HepG2 (cell line): Measurements from ENCODE around the gene CHSY3. TPM values are rescaled to one million over a fixed set of nuclear protein-coding genes. Genes with fewer than 3 reads are reported as not detected.

ENCODE experiments used
- ATAC-seq: fragments of 200-7000 bp; cut with Tn5 transposase; 3 replicates; pipeline ENCODE4 v1.9.1; 2020; ENCODE audit warnings: mild to moderate bottlenecking, moderate library complexity
- BruUV-seq: library from RNA; stranded (reverse); fragments of 400-500 nt; replicated peaks from 2 replicates; lab custom pipeline; 2021; lab: Mats Ljungman, UMichigan
- CTCF ChIA-PET: fragments of 300-600 bp; formaldehyde crosslinking; extraction: SDS; loops from one replicate; lab custom pipeline; 2021; ENCODE audit warnings: low total read pairs, inconsistent platforms, low intra/inter-chr PET ratio; lab: Yijun Ruan, JAX
- POLR2A ChIA-PET: fragments of 350-600 bp; sonication (Branson Sonifier 250); formaldehyde crosslinking; loops from one replicate; lab custom pipeline; 2020; ENCODE audit warnings: antibody characterized with exemption, inconsistent platforms; lab: Yijun Ruan, JAX
- DNase-seq: peaks from one replicate; pipeline ENCODE4 v3.0.0-alpha.2; 2015; ENCODE audit warnings: low spot score
- FAIRE-seq: peaks from 3 replicates; lab custom pipeline; 2011; peaks lifted over from hg19 to GRCh38; lab: Jason Lieb, UNC
- H2AFZ ChIP-seq: one replicate; pipeline ENCODE4 v1.6.1; 2011; ENCODE audit warnings: low read length, inconsistent platforms
- H3K27ac ChIP-seq: fragments of 300-600 bp; 3 replicates; pipeline ENCODE4 v1.8.0; 2011; ENCODE audit warnings: mixed run types, mild to moderate bottlenecking, mixed read lengths, low read length, inconsistent platforms; ENCODE audit not compliant: insufficient read depth; ENCODE audit errors: extremely low read length
- H3K27me3 ChIP-seq, 2 experiments: fragments of 200-600 bp in 1 of 2; 2 replicates in 1 of 2; 3 replicates in 1 of 2; pipeline versions ENCODE4 v1.6.0 to v1.8.0; 2011; ENCODE audit warnings: low read length in 2 of 2, mild to moderate bottlenecking in 2 of 2, moderate library complexity in 2 of 2, inconsistent platforms in 1 of 2; ENCODE audit not compliant: insufficient read depth in 2 of 2, control insufficient read depth in 1 of 2
- H3K36me3 ChIP-seq, 2 experiments: fragments of 200-600 bp in 1 of 2; replicated peaks in 1 of 2; 2 replicates in 1 of 2; 3 replicates in 1 of 2; pipeline versions ENCODE4 v1.5.1 to v1.8.0; 2011; ENCODE audit warnings: low read length in 2 of 2, inconsistent platforms in 1 of 2; ENCODE audit not compliant: insufficient read depth in 2 of 2, control insufficient read depth in 1 of 2
- H3K4me1 ChIP-seq: 2 replicates; pipeline ENCODE4 v1.5.1; 2012; ENCODE audit warnings: low read length, inconsistent platforms; ENCODE audit not compliant: insufficient read depth
- H3K4me2 ChIP-seq: 2 replicates; pipeline ENCODE4 v1.6.0; 2011; ENCODE audit warnings: low read depth, low read length, inconsistent platforms
- H3K4me3 ChIP-seq, 3 experiments: fragments of 200-600 bp in 1 of 3; sonication (generic), shearing (Covaris generic) in 1 of 3; replicated peaks in 1 of 3; 2 replicates each; pipeline ENCODE4 v1.5.1; 2011 to 2016; ENCODE audit warnings: low read length in 3 of 3, inconsistent platforms in 2 of 3, low read depth in 2 of 3, mild to moderate bottlenecking in 2 of 3, control low read depth in 1 of 3, mixed read lengths in 1 of 3; ENCODE audit not compliant: insufficient read depth in 1 of 3
- H3K79me2 ChIP-seq: one replicate; pipeline ENCODE4 v1.6.1; 2011; ENCODE audit warnings: low read length, inconsistent platforms; ENCODE audit not compliant: insufficient read depth
- H3K9ac ChIP-seq: 2 replicates; pipeline ENCODE4 v1.6.0; 2011; ENCODE audit warnings: mild to moderate bottlenecking, low read depth, low read length, inconsistent platforms; ENCODE audit not compliant: insufficient read depth
- H3K9me3 ChIP-seq: 2 replicates; pipeline ENCODE4 v1.5.1; 2012; ENCODE audit warnings: mild to moderate bottlenecking, low read length
- H4K20me1 ChIP-seq: 2 replicates; pipeline ENCODE4 v1.6.0; 2011; ENCODE audit warnings: inconsistent platforms, mild to moderate bottlenecking, low read length, moderate library complexity; ENCODE audit not compliant: insufficient read depth
- ATF1 ChIP-seq: IDR thresholded peaks from 2 replicates; pipeline ENCODE4 v1.6.1; 2016; ENCODE audit warnings: mild to moderate bottlenecking, control low read depth
- ATRX ChIP-seq: sonication (generic); formaldehyde crosslinking; IDR thresholded peaks from 2 replicates; pipeline ENCODE4 v1.4.0; 2020; ENCODE audit warnings: missing genetic modification reagents, borderline replicate concordance
- CBX5 ChIP-seq: sonication (generic); formaldehyde crosslinking; IDR thresholded peaks from 2 replicates; pipeline ENCODE4 v1.4.0; 2020; ENCODE audit warnings: missing genetic modification reagents, borderline replicate concordance
- GPN1 ChIP-seq: sonication (generic); formaldehyde crosslinking; IDR thresholded peaks from 2 replicates; pipeline ENCODE4 v1.5.1; 2020; ENCODE audit warnings: missing genetic modification reagents, borderline replicate concordance
- GRHL1 ChIP-seq: sonication (generic); formaldehyde crosslinking; conservative IDR thresholded peaks from 2 replicates; pipeline ENCODE4 v1.8.0; 2022; ENCODE audit warnings: missing genetic modification reagents
- KLF11 ChIP-seq: IDR thresholded peaks from 2 replicates; pipeline ENCODE4 v1.6.1; 2016; ENCODE audit warnings: missing compliant biosample characterization
- MEIS1 ChIP-seq: sonication (generic); formaldehyde crosslinking; IDR thresholded peaks from 2 replicates; pipeline ENCODE4 v1.9.0; 2021; ENCODE audit warnings: mild to moderate bottlenecking, missing genetic modification reagents, moderate library complexity, borderline replicate concordance
- PRMT3 ChIP-seq: sonication (generic); formaldehyde crosslinking; IDR thresholded peaks from 2 replicates; pipeline ENCODE4 v1.8.1; 2022; ENCODE audit warnings: low read depth, mild to moderate bottlenecking, moderate library complexity, missing genetic modification reagents, borderline replicate concordance
- U2AF2 ChIP-seq: fragments of 200-400 bp; formaldehyde crosslinking; IDR thresholded peaks from 2 replicates; pipeline ENCODE4 v1.6.1; 2017; ENCODE audit warnings: low read depth, mild to moderate bottlenecking, low read length
- ZMYM2 ChIP-seq: sonication (generic); formaldehyde crosslinking; IDR thresholded peaks from 2 replicates; pipeline ENCODE4 v1.8.0; 2022; ENCODE audit warnings: mild to moderate bottlenecking, missing genetic modification reagents
- ZMYM3 ChIP-seq: sonication (generic); formaldehyde crosslinking; IDR thresholded peaks from 2 replicates; pipeline ENCODE4 v1.5.1; 2020; ENCODE audit warnings: mild to moderate bottlenecking, missing genetic modification reagents
- ZNF343 ChIP-seq: sonication (generic); formaldehyde crosslinking; IDR thresholded peaks from 2 replicates; pipeline ENCODE4 v1.4.0; 2020; ENCODE audit warnings: mild to moderate bottlenecking, missing genetic modification reagents
- ZNF556 ChIP-seq: sonication (generic); formaldehyde crosslinking; IDR thresholded peaks from 2 replicates; pipeline ENCODE4 v1.4.0; 2020; ENCODE audit warnings: mild to moderate bottlenecking, missing genetic modification reagents, borderline replicate concordance
- ZNF558 ChIP-seq: sonication (generic); formaldehyde crosslinking; IDR thresholded peaks from 2 replicates; pipeline ENCODE4 v1.9.0; 2022; ENCODE audit warnings: mild to moderate bottlenecking, missing genetic modification reagents, borderline replicate concordance
- ZNF720 ChIP-seq: sonication (generic); formaldehyde crosslinking; IDR thresholded peaks from 2 replicates; pipeline ENCODE4 v1.4.0; 2020; ENCODE audit warnings: missing genetic modification reagents
- ZNF780A ChIP-seq: sonication (generic); formaldehyde crosslinking; IDR thresholded peaks from 2 replicates; pipeline ENCODE4 v1.8.0; 2022; ENCODE audit warnings: mild to moderate bottlenecking, missing genetic modification reagents, moderate library complexity
- WGBS: methylation state at CpG from one replicate; pipeline ENCODE4 v1.1.6; 2017; ENCODE audit warnings: low lambda C conversion rate; 5-methylcytosine and 5-hydroxymethylcytosine counted together
- in situ Hi-C: cut with HindIII; loops from 2 replicates; pipeline ENCODE4 v1.10.0; 2017; ENCODE audit warnings: low pct_unique_long_range_greater_than_20kb; ENCODE audit not compliant: extremely low pct_ligation_motif_present
- intact Hi-C: fragments of 100-400 bp; cut with micrococcal nuclease; formaldehyde crosslinking; loops from one replicate; pipeline ENCODE4 v1.10.0; 2022; ENCODE audit not compliant: unreplicated experiment
- polyA plus RNA-seq, 8 experiments: library from polyadenylated mRNA; depleted of rRNA in 3 of 8; stranded (reverse) in 7 of 8; unstranded in 1 of 8; fragments of >200 nt; fragmentation: Illumina TruSeq in 4 of 8; extraction: Trizol in 4 of 8; gene quantifications; 2 replicates each; pipeline versions ENCODE4 v1.2.1 to v1.2.3, GENCODE V29; 2011 to 2016; ENCODE audit warnings: low read depth in 4 of 8, missing spikeins in 1 of 8, mixed read lengths in 1 of 8; ENCODE audit not compliant: insufficient read depth in 1 of 8
- total RNA-seq, 5 experiments: library from RNA; depleted of rRNA; stranded (reverse); fragments of >200 nt; fragmentation: Illumina TruSeq; extraction: Trizol; gene quantifications; 2 replicates each; pipeline ENCODE4 v1.2.3, GENCODE V29; 2016; ENCODE audit warnings: low read depth in 1 of 5
- TF ChIP-seq, protein P1 (sequence below): sonication (generic); formaldehyde crosslinking; IDR thresholded peaks from 2 replicates; pipeline ENCODE4 v1.9.0; 2021; ENCODE audit warnings: missing genetic modification reagents, mild to moderate bottlenecking, borderline replicate concordance
- TF ChIP-seq, protein P2 (sequence below), 2 experiments: fragments of 450-650 bp in 1 of 2; sonication (generic) in 1 of 2; formaldehyde crosslinking; IDR thresholded peaks; 2 replicates each; pipeline versions ENCODE4 v1.5.0 to v1.8.0; 2020 to 2022; ENCODE audit warnings: mild to moderate bottlenecking in 1 of 2, missing genetic modification reagents in 1 of 2

Gene CHSY3
- total and polyA plus RNA-seq, 2 of the 13 experiments (the other 11 are each of a cell fraction or from before 2014, with no cell fraction given), result 0.26 to 4.1 TPM

GRCh38 chr5:129958581-129958980 is 54.3 kb downstream of the CHSY3 start:
- CTCF ChIA-PET, result no interaction called here

DNA sequence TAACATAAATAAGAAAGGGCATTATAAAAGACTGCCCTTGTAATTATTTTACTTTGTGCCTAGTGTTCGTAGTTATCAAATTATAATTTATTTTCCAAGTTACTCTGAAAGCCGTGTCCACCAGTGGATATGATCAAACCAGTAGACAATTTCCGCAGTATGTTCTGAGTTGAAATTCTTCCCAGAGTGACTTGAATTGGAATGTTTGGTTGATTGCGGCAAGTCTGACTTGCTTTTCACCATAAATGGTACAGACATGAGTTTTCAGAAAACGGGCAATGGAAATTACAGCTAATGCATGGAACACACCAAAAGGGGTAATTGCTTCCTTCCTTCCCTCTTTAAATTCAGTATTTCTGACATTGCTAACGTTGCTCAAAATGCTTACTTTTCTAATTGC is 56.6 kb downstream of the CHSY3 start:
- Histone ChIP-seq H4K20me1 (no peaks in the 10 kb centered on the region), H3K27ac (no peak overlapping the region), H3K36me3 (no peaks in the 10 kb centered on the region), H2AFZ (no peak overlapping the region), H3K79me2 (no peaks in the 10 kb centered on the region), H3K27me3 (no peaks in the 10 kb centered on the region; a peak in 1 of 5 replicates), H3K4me1 (no peaks in the 10 kb centered on the region), H3K4me3 (no peak overlapping the region), H3K9me3 (peaks cover 3% of the 10 kb centered on the region; the same call in 1 of the 2 replicates), H3K9ac (no peak overlapping the region), H3K4me2 (no peak overlapping the region)
- WGBS, result 62% methylated on average over 6 of the region's 6 CpGs
- intact Hi-C loops, result no loop called here
- no peak for DNase-seq
- no peak for ATAC-seq
- no TSS peak for BruUV-seq
- CTCF ChIA-PET, result no interaction called here
- in situ Hi-C loops, result no loop called here
- POLR2A ChIA-PET, result no interaction called here
- FAIRE-seq, result no peak
- no peak for TF ChIP-seq CBX5
- TF ChIP-seq ZNF780A (CRISPR knock-in tag), result no peak
- no peak for TF ChIP-seq GRHL1
- TF ChIP-seq GPN1, result no peak
- TF ChIP-seq ATRX (CRISPR knock-in tag), result no peak
- TF ChIP-seq ATF1 (CRISPR knock-in tag), result no peak
- TF ChIP-seq, protein P1, sequence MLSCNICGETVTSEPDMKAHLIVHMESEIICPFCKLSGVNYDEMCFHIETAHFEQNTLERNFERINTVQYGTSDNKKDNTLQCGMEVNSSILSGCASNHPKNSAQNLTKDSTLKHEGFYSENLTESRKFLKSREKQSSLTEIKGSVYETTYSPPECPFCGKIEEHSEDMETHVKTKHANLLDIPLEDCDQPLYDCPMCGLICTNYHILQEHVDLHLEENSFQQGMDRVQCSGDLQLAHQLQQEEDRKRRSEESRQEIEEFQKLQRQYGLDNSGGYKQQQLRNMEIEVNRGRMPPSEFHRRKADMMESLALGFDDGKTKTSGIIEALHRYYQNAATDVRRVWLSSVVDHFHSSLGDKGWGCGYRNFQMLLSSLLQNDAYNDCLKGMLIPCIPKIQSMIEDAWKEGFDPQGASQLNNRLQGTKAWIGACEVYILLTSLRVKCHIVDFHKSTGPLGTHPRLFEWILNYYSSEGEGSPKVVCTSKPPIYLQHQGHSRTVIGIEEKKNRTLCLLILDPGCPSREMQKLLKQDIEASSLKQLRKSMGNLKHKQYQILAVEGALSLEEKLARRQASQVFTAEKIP (CRISPR knock-in tag), result no peak
- TF ChIP-seq U2AF2, result no peak
- TF ChIP-seq MEIS1 (CRISPR knock-in tag), result no peak
- TF ChIP-seq ZNF343 (CRISPR knock-in tag), result no peak
- no peak for TF ChIP-seq ZMYM2
- no peak for TF ChIP-seq ZNF720
- TF ChIP-seq ZNF558, result no peak

More at GRCh38 chr5:129958581-129958980, 54.3 kb downstream of the CHSY3 start:
- Histone ChIP-seq H3K4me2 (no peak overlapping the region), H3K4me1 (no peaks in the 10 kb centered on the region), H3K4me3 (no peak overlapping the region), H3K27me3 (no peaks in the 10 kb centered on the region; a peak in 1 of 5 replicates), H3K79me2 (no peaks in the 10 kb centered on the region), H3K36me3 (no peaks in the 10 kb centered on the region), H3K9ac (no peak overlapping the region), H3K27ac (no peak overlapping the region), H2AFZ (no peak overlapping the region), H4K20me1 (no peaks in the 10 kb centered on the region), H3K9me3 (peaks cover 6% of the 10 kb centered on the region; the same call in 1 of the 2 replicates)
- in situ Hi-C loops, result no loop called here
- POLR2A ChIA-PET, result no interaction called here
- TF ChIP-seq ZMYM3 (CRISPR knock-in tag), result no peak
- no peak for TF ChIP-seq PRMT3
- no peak for TF ChIP-seq KLF11
- TF ChIP-seq, protein P2, sequence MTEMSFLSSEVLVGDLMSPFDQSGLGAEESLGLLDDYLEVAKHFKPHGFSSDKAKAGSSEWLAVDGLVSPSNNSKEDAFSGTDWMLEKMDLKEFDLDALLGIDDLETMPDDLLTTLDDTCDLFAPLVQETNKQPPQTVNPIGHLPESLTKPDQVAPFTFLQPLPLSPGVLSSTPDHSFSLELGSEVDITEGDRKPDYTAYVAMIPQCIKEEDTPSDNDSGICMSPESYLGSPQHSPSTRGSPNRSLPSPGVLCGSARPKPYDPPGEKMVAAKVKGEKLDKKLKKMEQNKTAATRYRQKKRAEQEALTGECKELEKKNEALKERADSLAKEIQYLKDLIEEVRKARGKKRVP (CRISPR knock-in tag; IDR thresholded peaks at IDR 0.05), result no peak
- no peak for TF ChIP-seq ZNF556 (CRISPR knock-in tag)
- intact Hi-C loops, result no loop called here
- DNase-seq (no peak), ATAC-seq (no peak), FAIRE-seq (no peak)
- BruUV-seq, result no TSS peak
